Measurements from ENCODE around the gene FARS2. TPM values are rescaled to one million over a fixed set of nuclear protein-coding genes. Genes with fewer than 3 reads are reported as not detected.

The FARS2 gene
- total and polyA plus RNA-seq, 2 of the 13 experiments (the other 11 are each of a cell fraction or from before 2014, with no cell fraction given): 15.4 to 26.0 TPM

DNA sequence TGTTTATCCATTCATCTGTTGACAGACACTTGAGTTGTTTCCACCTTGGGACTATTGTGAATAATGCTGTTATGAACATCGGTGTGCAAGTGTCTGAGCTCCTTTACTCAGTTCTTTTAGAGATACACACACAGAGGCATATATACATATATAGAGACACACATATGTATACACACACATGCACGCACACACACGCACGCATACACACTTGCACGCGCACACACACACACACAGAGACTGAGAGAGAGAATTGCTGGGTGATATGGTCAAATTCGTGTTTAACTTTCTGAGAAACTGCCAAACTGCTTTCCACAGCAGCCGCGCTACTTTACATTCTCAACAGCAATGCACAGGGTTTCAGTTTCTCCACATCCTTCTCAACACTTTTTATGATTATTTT is 273.3 kb downstream of the FARS2 start:
- no peak overlapping the region for H2AFZ ChIP-seq (ENCODE audit: low read length)
- H4K20me1 ChIP-seq (ENCODE audit: insufficient read depth, low read length): no peaks in the 10 kb centered on the region; the same call in 1 of the 2 replicates
- H3K4me3 ChIP-seq (replicated peaks in 1 of 3; ENCODE audit: insufficient read depth in 1 of 3, low read depth in 2 of 3, low read length in 3 of 3): no peak overlapping the region
- no peaks in the 10 kb centered on the region for H3K4me1 ChIP-seq (ENCODE audit: insufficient read depth, low read length)
- intact Hi-C loops (cut with micrococcal nuclease; ENCODE audit: unreplicated experiment) (no loop called here), in situ Hi-C loops (cut with HindIII; ENCODE audit: extremely low pct_ligation_motif_present, low pct_unique_long_range_greater_than_20kb) (no loop called here)
- no peaks in the 10 kb centered on the region; a peak in 1 of 5 replicates for H3K36me3 ChIP-seq (replicated peaks in 1 of 2; ENCODE audit: control insufficient read depth in 1 of 2, insufficient read depth in 2 of 2, low read length in 2 of 2)
- WGBS (ENCODE audit: low lambda C conversion rate): 88% methylated on average over 9 of the region's 9 CpGs
- CTCF ChIA-PET (ENCODE audit: low intra/inter-chr PET ratio, low total read pairs): no interaction called here
- H3K27ac ChIP-seq (ENCODE audit: extremely low read length, insufficient read depth, low read length): no peak overlapping the region
- DNase-seq (ENCODE audit: low spot score): no peak
- H3K79me2 ChIP-seq (ENCODE audit: insufficient read depth, low read length): no peaks in the 10 kb centered on the region
- ATAC-seq: no peak
- BruUV-seq (replicated peaks): no TSS peak
- TF ChIP-seq ZBTB7B (CRISPR knock-in tag; IDR thresholded peaks at IDR 0.05) (no peak), ASH2L (IDR thresholded peaks at IDR 0.05; ENCODE audit: insufficient read length, low read depth, low read length) (no peak), ELF1 (CRISPR knock-in tag; IDR thresholded peaks at IDR 0.05) (no peak), ZC3H4 (CRISPR knock-in tag; IDR thresholded peaks at IDR 0.05; ENCODE audit: borderline replicate concordance) (no peak), ZNF33A (CRISPR knock-in tag; IDR thresholded peaks at IDR 0.05; ENCODE audit: borderline replicate concordance) (no peak), HNRNPH1 (optimal IDR thresholded peaks at IDR 0.05; ENCODE audit: low read depth, low read length) (no peak), ZNF382 (CRISPR knock-in tag; IDR thresholded peaks at IDR 0.05; ENCODE audit: borderline replicate concordance) (no peak), TBL1XR1 (IDR thresholded peaks at IDR 0.05; ENCODE audit: borderline replicate concordance, low read length, partially characterized antibody) (no peak), JUND (CRISPR knock-in tag; IDR thresholded peaks at IDR 0.05) (no peak), SPEN (CRISPR knock-in tag; IDR thresholded peaks at IDR 0.05; ENCODE audit: low read depth) (no peak), DPF2 (CRISPR knock-in tag; IDR thresholded peaks at IDR 0.05; ENCODE audit: borderline replicate concordance, low read depth) (no peak), ZMYM2 (CRISPR knock-in tag; IDR thresholded peaks at IDR 0.05) (no peak), TEAD2 (CRISPR knock-in tag; IDR thresholded peaks at IDR 0.05) (no peak), SRF (IDR thresholded peaks at IDR 0.05; ENCODE audit: low read depth, low read length) (no peak)
- TF ChIP-seq, protein P1, sequence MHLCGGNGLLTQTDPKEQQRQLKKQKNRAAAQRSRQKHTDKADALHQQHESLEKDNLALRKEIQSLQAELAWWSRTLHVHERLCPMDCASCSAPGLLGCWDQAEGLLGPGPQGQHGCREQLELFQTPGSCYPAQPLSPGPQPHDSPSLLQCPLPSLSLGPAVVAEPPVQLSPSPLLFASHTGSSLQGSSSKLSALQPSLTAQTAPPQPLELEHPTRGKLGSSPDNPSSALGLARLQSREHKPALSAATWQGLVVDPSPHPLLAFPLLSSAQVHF (CRISPR knock-in tag; IDR thresholded peaks at IDR 0.05): no peak
- TF ChIP-seq, protein P2, sequence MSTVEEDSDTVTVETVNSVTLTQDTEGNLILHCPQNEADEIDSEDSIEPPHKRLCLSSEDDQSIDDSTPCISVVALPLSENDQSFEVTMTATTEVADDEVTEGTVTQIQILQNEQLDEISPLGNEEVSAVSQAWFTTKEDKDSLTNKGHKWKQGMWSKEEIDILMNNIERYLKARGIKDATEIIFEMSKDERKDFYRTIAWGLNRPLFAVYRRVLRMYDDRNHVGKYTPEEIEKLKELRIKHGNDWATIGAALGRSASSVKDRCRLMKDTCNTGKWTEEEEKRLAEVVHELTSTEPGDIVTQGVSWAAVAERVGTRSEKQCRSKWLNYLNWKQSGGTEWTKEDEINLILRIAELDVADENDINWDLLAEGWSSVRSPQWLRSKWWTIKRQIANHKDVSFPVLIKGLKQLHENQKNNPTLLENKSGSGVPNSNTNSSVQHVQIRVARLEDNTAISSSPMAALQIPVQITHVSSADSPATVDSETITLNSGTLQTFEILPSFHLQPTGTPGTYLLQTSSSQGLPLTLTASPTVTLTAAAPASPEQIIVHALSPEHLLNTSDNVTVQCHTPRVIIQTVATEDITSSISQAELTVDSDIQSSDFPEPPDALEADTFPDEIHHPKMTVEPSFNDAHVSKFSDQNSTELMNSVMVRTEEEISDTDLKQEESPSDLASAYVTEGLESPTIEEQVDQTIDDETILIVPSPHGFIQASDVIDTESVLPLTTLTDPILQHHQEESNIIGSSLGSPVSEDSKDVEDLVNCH (CRISPR knock-in tag; IDR thresholded peaks at IDR 0.05): no peak
- H3K9ac ChIP-seq (ENCODE audit: insufficient read depth, low read depth, low read length): no peak overlapping the region
- H3K4me2 ChIP-seq (ENCODE audit: low read depth, low read length): no peak overlapping the region
- no peak for FAIRE-seq
- POLR2A ChIA-PET: no interaction called here
- no peaks in the 10 kb centered on the region for H3K9me3 ChIP-seq (ENCODE audit: low read length)
- no peaks in the 10 kb centered on the region for H3K27me3 ChIP-seq (ENCODE audit: control insufficient read depth in 1 of 2, insufficient read depth in 2 of 2, low read length in 2 of 2)

Data from HepG2 (cell line).